ENCODE results near the gene PCDHGA4.

DNA sequence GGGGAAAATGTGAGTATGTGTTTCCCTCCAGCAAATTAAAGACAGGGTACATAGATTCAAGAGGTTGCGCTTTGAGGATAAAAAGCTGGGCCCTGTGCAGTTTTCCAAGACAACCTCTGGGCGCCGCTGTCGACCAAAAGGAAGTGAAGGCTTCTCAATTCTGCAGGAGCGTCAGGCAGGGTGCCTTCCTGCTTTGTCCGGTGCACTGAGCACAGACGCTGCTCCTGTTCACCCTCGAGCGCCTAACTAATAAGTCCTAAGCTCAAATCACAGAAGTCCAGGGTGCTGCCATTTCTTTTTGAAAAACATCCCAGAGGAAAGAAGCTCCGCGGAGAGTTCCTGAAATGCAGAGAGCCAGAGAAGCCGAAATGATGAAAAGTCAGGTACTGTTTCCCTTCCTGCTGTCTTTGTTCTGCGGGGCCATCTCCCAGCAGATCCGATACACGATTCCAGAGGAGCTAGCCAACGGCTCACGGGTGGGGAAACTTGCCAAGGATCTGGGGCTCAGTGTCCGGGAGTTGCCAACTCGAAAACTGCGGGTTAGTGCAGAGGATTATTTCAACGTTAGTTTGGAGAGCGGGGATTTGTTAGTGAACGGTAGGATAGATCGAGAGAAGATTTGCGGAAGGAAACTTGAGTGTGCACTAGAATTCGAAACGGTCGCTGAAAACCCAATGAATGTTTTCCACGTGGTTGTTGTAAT, 4.8 kb upstream of the PCDHGA4 start, which contains the start of gene PCDHGB1:
- TF ChIP-seq CTCF (IDR thresholded peaks at IDR 0.05; ENCODE audit: low read depth, low read length) (no peak), EZH2phosphoT487 (IDR thresholded peaks at IDR 0.05; ENCODE audit: low read depth) (no peak)

Data from OCI-LY3 (cell line).